ENCODE measurements around the gene ARID1A. TPM values are rescaled to one million over a fixed set of nuclear protein-coding genes. Genes with fewer than 3 reads are reported as not detected.

Gene ARID1A
- total and polyA plus RNA-seq, 9 of the 15 experiments (the other 6 are each of a cell fraction or from before 2014, with no cell fraction given) = 8.3 to 88.3 (median 22.5) TPM

DNA sequence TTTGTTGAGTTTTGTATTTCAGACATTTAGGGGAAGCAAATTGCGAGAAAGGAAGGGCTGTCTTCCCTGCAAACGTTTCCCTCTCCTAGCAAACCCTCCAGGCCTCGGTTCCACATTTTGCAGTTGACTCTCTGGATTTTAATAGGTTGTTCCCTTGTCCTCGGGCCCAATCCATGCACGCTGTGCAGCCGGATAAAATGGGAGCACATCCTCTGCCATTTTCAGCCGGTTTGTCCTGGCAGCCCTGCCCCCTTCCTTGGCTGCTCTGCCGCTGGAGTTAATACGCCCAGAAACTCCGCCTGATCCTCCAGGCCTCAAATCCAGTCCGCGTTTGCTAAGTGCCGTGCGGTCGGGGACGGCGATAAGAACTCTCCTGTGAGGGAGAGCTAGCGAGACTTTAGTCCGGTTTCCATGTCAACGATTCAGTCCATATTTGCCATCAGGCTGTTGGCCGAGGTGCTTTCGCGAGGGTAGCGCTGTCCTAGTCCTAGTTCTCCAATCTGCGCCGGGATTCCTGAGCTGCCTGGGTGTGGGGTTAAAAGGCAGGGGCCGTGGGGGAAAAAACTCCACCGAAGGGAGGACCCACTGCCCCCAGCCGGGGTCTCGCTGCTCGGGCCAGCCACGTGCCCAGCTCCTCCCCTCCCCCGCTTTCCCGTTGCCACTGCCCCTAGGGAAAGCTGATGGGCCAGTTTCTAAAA lies 2.9 kb upstream of the ARID1A start (continued):
- TF ChIP-seq ZNF274 (IDR thresholded peaks at IDR 0.05; ENCODE audit: borderline replicate concordance, low read depth, low read length) (no peak), EHMT2 (IDR thresholded peaks at IDR 0.05) (no peak), DPF2 (IDR thresholded peaks at IDR 0.05) (peak; percentile 79), SAFB (IDR thresholded peaks at IDR 0.05; ENCODE audit: borderline replicate concordance, low read depth, low read length) (no peak; the same call in 1 of the 2 replicates), PURB (CRISPR knock-in tag; IDR thresholded peaks at IDR 0.05; ENCODE audit: low read depth) (no peak), FOXK2 (conservative IDR thresholded peaks at IDR 0.05 in 1 of 2, IDR thresholded peaks at IDR 0.05 in 1 of 2; ENCODE audit: low read depth in 2 of 2) (peak; percentile 65 to 77; a peak in 3 of 4 replicates), ILF3 (IDR thresholded peaks at IDR 0.05; ENCODE audit: borderline replicate concordance) (no peak)
- TF ChIP-seq, protein P1, sequence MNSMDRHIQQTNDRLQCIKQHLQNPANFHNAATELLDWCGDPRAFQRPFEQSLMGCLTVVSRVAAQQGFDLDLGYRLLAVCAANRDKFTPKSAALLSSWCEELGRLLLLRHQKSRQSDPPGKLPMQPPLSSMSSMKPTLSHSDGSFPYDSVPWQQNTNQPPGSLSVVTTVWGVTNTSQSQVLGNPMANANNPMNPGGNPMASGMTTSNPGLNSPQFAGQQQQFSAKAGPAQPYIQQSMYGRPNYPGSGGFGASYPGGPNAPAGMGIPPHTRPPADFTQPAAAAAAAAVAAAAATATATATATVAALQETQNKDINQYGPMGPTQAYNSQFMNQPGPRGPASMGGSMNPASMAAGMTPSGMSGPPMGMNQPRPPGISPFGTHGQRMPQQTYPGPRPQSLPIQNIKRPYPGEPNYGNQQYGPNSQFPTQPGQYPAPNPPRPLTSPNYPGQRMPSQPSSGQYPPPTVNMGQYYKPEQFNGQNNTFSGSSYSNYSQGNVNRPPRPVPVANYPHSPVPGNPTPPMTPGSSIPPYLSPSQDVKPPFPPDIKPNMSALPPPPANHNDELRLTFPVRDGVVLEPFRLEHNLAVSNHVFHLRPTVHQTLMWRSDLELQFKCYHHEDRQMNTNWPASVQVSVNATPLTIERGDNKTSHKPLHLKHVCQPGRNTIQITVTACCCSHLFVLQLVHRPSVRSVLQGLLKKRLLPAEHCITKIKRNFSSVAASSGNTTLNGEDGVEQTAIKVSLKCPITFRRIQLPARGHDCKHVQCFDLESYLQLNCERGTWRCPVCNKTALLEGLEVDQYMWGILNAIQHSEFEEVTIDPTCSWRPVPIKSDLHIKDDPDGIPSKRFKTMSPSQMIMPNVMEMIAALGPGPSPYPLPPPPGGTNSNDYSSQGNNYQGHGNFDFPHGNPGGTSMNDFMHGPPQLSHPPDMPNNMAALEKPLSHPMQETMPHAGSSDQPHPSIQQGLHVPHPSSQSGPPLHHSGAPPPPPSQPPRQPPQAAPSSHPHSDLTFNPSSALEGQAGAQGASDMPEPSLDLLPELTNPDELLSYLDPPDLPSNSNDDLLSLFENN (IDR thresholded peaks at IDR 0.05; ENCODE audit: low read depth in 2 of 2, low read length in 2 of 2) = peak in 1 of 2 experiments; percentile 57; a peak in 1 of 4 replicates
- TF ChIP-seq, protein P2, sequence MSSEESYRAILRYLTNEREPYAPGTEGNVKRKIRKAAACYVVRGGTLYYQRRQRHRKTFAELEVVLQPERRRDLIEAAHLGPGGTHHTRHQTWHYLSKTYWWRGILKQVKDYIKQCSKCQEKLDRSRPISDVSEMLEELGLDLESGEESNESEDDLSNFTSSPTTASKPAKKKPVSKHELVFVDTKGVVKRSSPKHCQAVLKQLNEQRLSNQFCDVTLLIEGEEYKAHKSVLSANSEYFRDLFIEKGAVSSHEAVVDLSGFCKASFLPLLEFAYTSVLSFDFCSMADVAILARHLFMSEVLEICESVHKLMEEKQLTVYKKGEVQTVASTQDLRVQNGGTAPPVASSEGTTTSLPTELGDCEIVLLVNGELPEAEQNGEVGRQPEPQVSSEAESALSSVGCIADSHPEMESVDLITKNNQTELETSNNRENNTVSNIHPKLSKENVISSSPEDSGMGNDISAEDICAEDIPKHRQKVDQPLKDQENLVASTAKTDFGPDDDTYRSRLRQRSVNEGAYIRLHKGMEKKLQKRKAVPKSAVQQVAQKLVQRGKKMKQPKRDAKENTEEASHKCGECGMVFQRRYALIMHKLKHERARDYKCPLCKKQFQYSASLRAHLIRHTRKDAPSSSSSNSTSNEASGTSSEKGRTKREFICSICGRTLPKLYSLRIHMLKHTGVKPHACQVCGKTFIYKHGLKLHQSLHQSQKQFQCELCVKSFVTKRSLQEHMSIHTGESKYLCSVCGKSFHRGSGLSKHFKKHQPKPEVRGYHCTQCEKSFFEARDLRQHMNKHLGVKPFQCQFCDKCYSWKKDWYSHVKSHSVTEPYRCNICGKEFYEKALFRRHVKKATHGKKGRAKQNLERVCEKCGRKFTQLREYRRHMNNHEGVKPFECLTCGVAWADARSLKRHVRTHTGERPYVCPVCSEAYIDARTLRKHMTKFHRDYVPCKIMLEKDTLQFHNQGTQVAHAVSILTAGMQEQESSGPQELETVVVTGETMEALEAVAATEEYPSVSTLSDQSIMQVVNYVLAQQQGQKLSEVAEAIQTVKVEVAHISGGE (CRISPR knock-in tag; IDR thresholded peaks at IDR 0.05) = peak in 1 of 3 experiments; percentile 80; a peak in 2 of 6 replicates
- TF ChIP-seq, protein P3, sequence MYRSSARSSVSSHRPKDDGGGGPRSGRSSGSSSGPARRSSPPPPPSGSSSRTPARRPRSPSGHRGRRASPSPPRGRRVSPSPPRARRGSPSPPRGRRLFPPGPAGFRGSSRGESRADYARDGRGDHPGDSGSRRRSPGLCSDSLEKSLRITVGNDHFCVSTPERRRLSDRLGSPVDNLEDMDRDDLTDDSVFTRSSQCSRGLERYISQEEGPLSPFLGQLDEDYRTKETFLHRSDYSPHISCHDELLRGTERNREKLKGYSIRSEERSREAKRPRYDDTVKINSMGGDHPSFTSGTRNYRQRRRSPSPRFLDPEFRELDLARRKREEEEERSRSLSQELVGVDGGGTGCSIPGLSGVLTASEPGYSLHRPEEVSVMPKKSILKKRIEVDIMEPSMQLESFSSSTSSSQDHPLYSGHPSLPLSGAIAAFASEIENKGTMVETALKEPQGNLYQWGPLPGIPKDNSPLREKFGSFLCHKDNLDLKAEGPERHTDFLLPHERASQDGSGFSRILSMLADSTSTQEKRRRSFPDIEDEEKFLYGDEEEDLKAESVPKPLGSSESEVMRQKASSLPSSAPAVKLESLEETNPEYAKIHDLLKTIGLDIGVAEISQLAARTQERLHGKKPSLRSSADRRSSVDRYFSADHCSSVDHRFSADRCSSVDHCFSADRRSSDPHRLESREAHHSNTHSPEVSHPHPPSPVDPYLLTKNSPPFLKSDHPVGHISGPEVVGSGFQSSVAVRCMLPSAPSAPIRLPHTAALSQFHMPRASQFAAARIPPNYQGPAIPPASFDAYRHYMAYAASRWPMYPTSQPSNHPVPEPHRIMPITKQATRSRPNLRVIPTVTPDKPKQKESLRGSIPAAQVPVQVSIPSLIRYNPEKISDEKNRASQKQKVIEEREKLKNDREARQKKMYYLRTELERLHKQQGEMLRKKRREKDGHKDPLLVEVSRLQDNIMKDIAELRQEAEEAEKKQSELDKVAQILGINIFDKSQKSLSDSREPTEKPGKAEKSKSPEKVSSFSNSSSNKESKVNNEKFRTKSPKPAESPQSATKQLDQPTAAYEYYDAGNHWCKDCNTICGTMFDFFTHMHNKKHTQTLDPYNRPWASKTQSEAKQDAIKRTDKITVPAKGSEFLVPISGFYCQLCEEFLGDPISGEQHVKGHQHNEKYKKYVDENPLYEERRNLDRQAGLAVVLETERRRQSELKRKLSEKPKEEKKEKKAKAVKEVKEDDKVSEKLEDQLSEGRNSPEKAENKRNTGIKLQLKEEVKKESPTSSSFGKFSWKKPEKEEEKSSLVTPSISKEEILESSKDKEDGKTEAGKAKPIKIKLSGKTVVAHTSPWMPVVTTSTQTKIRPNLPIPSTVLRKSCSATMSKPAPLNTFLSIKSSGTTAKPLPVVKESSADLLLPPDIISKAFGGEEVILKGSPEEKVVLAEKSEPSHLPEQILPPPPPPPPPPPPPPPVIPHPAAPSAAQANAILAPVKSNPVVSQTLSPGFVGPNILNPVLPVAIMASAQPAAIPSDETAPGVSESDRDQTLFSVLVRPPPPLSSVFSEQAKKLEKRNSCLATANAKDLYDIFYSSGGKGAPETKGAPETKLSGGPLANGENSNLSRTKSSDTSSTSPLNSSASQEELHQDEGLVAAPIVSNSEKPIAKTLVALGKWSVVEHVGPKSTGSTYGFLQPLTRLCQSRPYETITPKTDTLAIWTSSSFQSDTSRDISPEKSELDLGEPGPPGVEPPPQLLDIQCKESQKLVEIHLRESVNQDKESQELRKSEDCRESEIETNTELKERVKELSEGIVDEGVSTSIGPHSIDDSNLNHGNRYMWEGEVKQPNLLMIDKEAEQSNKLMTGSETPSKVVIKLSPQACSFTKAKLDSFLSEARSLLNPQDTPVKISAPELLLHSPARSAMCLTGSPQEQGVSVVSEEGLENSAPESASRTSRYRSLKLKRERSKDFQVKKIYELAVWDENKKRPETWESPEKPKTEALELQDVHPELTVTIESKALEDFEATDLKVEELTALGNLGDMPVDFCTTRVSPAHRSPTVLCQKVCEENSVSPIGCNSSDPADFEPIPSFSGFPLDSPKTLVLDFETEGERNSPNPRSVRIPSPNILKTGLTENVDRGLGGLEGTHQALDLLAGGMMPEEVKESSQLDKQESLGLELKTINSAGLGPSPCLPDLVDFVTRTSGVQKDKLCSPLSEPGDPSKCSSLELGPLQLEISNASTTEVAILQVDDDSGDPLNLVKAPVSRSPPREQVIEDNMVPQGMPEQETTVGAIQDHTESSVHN (IDR thresholded peaks at IDR 0.05; ENCODE audit: borderline replicate concordance in 1 of 2, low read depth in 1 of 2) = no peak

Data from K562 (cell line).